Vagina (tissue), 2 donors: Measurements from ENCODE around the gene FAM216B. TPM values are rescaled to one million over a fixed set of nuclear protein-coding genes. Genes with fewer than 3 reads are reported as not detected.

ENCODE experiments used
- DNase-seq, 2 donors: peaks; one replicate each; pipeline ENCODE4 v3.0.0-alpha.2; 2017; ENCODE audit errors: extremely low spot score in 2 of 2
- H3K27ac ChIP-seq: fragments of 200-600 bp; sonication (generic); one replicate; pipeline ENCODE4 v1.5.1; 2019
- H3K27me3 ChIP-seq: fragments of 200-600 bp; sonication (generic); one replicate; pipeline ENCODE4 v1.5.1; 2019
- H3K36me3 ChIP-seq, 2 donors: fragments of 200-600 bp; sonication (generic); one replicate each; pipeline ENCODE4 v1.5.1; 2017 to 2019
- H3K4me1 ChIP-seq: fragments of 200-600 bp; sonication (generic); one replicate; pipeline ENCODE4 v1.5.1; 2019
- H3K4me3 ChIP-seq, 2 donors: fragments of 200-600 bp; sonication (generic); 1 replicate in 1 of 2; 2 replicates in 1 of 2; pipeline ENCODE4 v1.5.1; 2016 to 2019
- H3K9me3 ChIP-seq: fragments of 200-600 bp; sonication (generic); one replicate; pipeline ENCODE4 v1.5.1; 2019
- CTCF ChIP-seq, 3 experiments: fragments of 450-650 bp in 2 of 3; fragments of 200-600 bp in 1 of 3; sonication (generic) in 1 of 3; IDR thresholded peaks; one replicate each; pipeline ENCODE4 v1.5.1; 2017 to 2019; ENCODE audit warnings: antibody characterized with exemption in 3 of 3, mild to moderate bottlenecking in 2 of 3, moderate library complexity in 2 of 3
- POLR2A ChIP-seq, 2 donors: fragments of 450-650 bp; IDR thresholded peaks; one replicate each; pipeline ENCODE4 v1.6.1; 2017; ENCODE audit warnings: antibody characterized with exemption in 2 of 2, mild to moderate bottlenecking in 2 of 2, moderate library complexity in 2 of 2
- POLR2AphosphoS5 ChIP-seq, 2 donors: sonication (generic); formaldehyde crosslinking; IDR thresholded peaks; one replicate each; pipeline ENCODE4 v1.9.0; 2017; ENCODE audit warnings: antibody characterized with exemption in 2 of 2, mild to moderate bottlenecking in 2 of 2, low read depth in 1 of 2; ENCODE audit not compliant: insufficient read depth in 1 of 2
- intact Hi-C: fragments of 100-400 bp; cut with DNase I; formaldehyde crosslinking; loops from one replicate; pipeline ENCODE4 v1.15.1; 2023
- total RNA-seq: library from RNA; depleted of rRNA; stranded (reverse); fragments of >200 nt; gene quantifications from one replicate; pipeline ENCODE4 v1.2.3, GENCODE V29; 2016

The FAM216B gene
- total RNA-seq, 1 donor from 2014 or later = not detected

GRCh38 chr13:42751693-42752092 lies 29.7 kb upstream of the FAM216B start:
- TF ChIP-seq CTCF (IDR thresholded peaks at IDR 0.05) = no peak
- TF ChIP-seq POLR2A (IDR thresholded peaks at IDR 0.05) = no peak
- no peak for TF ChIP-seq POLR2AphosphoS5 (IDR thresholded peaks at IDR 0.05; ENCODE audit: insufficient read depth in 1 of 2, low read depth in 1 of 2)
- intact Hi-C loops = no loop called here
- Histone ChIP-seq H3K36me3 (no peaks in the 10 kb centered on the region), H3K4me1 (no peaks in the 10 kb centered on the region), H3K9me3 (no peaks in the 10 kb centered on the region), H3K27ac (no peak overlapping the region), H3K4me3 (no peak overlapping the region), H3K27me3 (no peaks in the 10 kb centered on the region)
- no peak for DNase-seq

GRCh38 chr13:42752731-42753130 lies 28.7 kb upstream of the FAM216B start:
- intact Hi-C loops = no loop called here
- Histone ChIP-seq H3K9me3 (no peaks in the 10 kb centered on the region), H3K27ac (no peak overlapping the region), H3K4me1 (no peaks in the 10 kb centered on the region), H3K36me3 (no peaks in the 10 kb centered on the region), H3K4me3 (no peak overlapping the region), H3K27me3 (no peaks in the 10 kb centered on the region)
- no peak for TF ChIP-seq POLR2A (IDR thresholded peaks at IDR 0.05)
- no peak for TF ChIP-seq POLR2AphosphoS5 (IDR thresholded peaks at IDR 0.05; ENCODE audit: insufficient read depth in 1 of 2, low read depth in 1 of 2)
- no peak for TF ChIP-seq CTCF (IDR thresholded peaks at IDR 0.05)
- DNase-seq = no peak

GRCh38 chr13:42753697-42754096 lies 27.7 kb upstream of the FAM216B start:
- no peak for DNase-seq
- no peak overlapping the region for H3K27ac ChIP-seq
- no peak for TF ChIP-seq CTCF (IDR thresholded peaks at IDR 0.05)
- TF ChIP-seq POLR2A (IDR thresholded peaks at IDR 0.05) = no peak
- TF ChIP-seq POLR2AphosphoS5 (IDR thresholded peaks at IDR 0.05; ENCODE audit: insufficient read depth in 1 of 2, low read depth in 1 of 2) = no peak

GRCh38 chr13:42754801-42755510 lies 26.4 kb upstream of the FAM216B start:
- intact Hi-C loops = no loop called here
- no peak for TF ChIP-seq CTCF (IDR thresholded peaks at IDR 0.05)
- no peak for TF ChIP-seq POLR2A (IDR thresholded peaks at IDR 0.05)
- no peak for TF ChIP-seq POLR2AphosphoS5 (IDR thresholded peaks at IDR 0.05; ENCODE audit: insufficient read depth in 1 of 2, low read depth in 1 of 2)
- Histone ChIP-seq H3K9me3 (no peaks in the 10 kb centered on the region), H3K4me3 (no peak overlapping the region), H3K27ac (no peak overlapping the region), H3K4me1 (no peaks in the 10 kb centered on the region), H3K36me3 (no peaks in the 10 kb centered on the region), H3K27me3 (no peaks in the 10 kb centered on the region)
- no peak for DNase-seq

More at GRCh38 chr13:42753697-42754096, 27.7 kb upstream of the FAM216B start:
- H3K9me3 ChIP-seq = no peaks in the 10 kb centered on the region
- H3K4me1 ChIP-seq = no peaks in the 10 kb centered on the region
- no peaks in the 10 kb centered on the region for H3K27me3 ChIP-seq
- no peak overlapping the region for H3K4me3 ChIP-seq
- intact Hi-C loops = no loop called here
- no peaks in the 10 kb centered on the region for H3K36me3 ChIP-seq

GRCh38 chr13:42757678-42758420 lies 23.5 kb upstream of the FAM216B start:
- TF ChIP-seq POLR2A (IDR thresholded peaks at IDR 0.05) (no peak), POLR2AphosphoS5 (IDR thresholded peaks at IDR 0.05; ENCODE audit: insufficient read depth in 1 of 2, low read depth in 1 of 2) (no peak), CTCF (IDR thresholded peaks at IDR 0.05) (no peak)
- Histone ChIP-seq H3K4me1 (no peaks in the 10 kb centered on the region), H3K27ac (no peak overlapping the region), H3K4me3 (no peak overlapping the region), H3K36me3 (no peaks in the 10 kb centered on the region), H3K9me3 (no peaks in the 10 kb centered on the region), H3K27me3 (no peaks in the 10 kb centered on the region)
- intact Hi-C loops = no loop called here
- DNase-seq = no peak
